Activated T-cell treated with anti-CD3 and anti-CD28 coated beads for 24 hours (primary cell): ENCODE results near the gene DKK1.
"Not testable (repeated sequence)": the region's sequence is repeated elsewhere in the genome, so short reads cannot be mapped to it uniquely, and the experiment has no call there.

Source experiments
- DNase-seq: peaks from one replicate; pipeline ENCODE4 v3.0.0-alpha.2; 2020; ENCODE audit warnings: low read depth

Gene DKK1

GRCh38 chr10:52318136-52318701, 4.1 kb downstream of the DKK1 start:
- no peak for DNase-seq

GRCh38 chr10:52318822-52319464, 4.9 kb downstream of the DKK1 start:
- no peak for DNase-seq

DNA sequence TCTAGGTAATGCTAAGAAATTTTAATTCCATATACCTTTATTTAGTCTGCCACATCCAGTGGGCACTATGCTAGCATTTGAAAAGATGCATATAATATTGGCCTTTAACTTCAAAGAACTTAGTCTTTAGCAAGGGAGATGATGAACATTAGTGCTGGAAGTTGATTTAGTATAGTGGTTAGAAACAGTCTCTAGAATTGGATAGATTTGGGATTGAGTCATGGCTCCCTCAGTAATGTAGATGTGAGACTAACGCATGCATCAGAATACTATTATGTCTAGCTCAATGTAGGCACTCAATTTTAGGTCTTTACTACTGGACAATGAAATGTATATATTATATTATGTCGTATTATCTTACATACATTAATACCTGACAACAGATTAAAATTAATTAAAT, 5.8 kb downstream of the DKK1 start:
- DNase-seq, result no peak

DNA sequence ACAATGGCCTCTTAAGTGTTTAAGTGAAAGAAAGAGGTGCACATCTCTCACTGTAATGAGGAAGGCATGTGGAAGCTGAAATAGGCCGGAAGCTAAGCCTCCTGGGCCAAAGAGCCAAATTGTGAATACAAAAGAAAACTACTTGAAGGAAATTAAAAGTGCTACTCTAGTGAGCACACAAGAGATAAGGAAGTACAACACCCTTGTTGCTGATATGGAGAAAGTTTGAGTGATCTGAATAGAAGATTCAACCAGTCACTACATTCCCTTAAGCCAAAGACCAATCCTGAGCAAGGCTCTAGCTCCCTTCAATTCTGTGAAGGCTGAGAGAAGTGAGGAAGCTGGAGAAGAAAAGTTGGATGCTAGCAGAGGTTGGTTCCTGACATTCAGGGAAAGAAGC, 8.2 kb downstream of the DKK1 start:
- DNase-seq, result no peak

- DNase-seq, result no peak
Observed at GRCh38 chr10:52322936-52323335, 8.9 kb downstream of the DKK1 start.

DNA sequence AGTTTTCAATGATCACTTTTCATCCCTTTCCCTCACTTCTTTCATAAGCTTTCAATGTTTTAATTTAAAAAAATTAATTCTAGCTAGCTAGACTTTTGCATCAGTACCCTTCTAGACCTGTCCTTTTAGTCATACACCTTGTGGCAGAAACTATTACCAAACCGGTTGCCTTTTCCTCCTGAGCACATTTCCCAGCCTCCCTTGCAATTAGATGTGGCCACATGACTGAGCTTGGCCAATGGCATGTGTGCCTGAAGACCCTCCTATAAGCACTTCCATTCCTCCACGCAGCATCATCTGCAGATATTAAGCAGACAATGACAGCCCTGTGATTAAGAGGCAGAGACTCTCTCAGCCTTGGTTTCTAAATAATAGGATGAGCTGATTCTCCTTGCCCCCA, 12.3 kb downstream of the DKK1 start:
- no peak for DNase-seq

DNA sequence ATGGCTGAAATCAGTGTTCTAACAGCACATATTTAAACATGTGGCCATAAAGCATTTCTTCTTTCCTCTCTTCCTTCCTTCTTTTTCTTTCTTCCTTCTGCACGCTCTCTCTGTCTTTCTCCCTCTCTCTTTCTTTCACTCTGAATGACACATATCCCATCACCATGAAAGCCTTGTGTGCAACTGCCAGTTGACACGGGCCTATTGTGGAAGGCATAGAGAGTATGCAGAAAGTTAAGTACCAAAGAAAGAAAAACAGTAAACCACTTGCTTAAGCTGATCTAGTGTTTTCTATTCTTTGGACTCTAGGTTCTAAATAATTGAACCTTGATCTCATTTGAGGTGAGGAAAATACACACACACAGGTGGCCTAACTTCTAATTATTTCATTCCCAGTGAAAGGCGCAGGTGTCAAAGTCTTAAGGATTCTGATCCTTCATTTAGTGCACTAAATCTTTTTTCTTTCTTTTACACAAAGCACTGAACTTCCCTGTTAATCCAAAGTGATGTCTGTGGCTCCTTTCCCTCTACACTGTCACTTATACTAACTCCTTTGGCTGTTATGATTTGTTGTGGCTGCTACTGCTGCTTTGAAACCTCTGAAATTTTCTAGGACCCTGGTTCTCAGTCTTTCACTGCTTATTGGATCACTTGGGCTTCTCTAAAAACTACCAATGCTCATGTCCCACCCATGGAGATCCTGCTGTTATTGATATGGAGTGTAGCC, 17.7 kb downstream of the DKK1 start:
- DNase-seq, result no peak

- DNase-seq, result no peak
Observed at GRCh38 chr10:52332815-52333214, 18.7 kb downstream of the DKK1 start.

DNA sequence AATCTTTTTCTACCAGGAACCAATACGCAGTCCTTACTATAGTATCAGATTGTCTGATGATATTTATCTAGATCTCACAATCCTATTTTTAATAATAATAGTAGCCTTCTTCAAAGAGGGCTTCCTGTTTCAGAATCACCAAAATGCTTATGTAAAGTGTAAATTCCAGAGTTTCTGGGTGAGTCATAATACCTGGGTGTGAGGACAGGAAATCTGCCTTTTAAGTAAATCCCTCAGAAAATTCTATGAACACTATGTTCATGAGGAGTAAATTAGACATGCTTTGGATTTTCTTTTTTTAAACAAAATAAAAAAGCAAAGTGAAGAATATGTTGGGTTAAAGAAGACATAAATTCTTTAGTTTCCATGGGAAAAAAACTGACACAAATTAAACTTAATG, 20.5 kb downstream of the DKK1 start:
- no peak for DNase-seq

- DNase-seq, result no peak
Observed at GRCh38 chr10:52335665-52336064, 21.6 kb downstream of the DKK1 start.

DNA sequence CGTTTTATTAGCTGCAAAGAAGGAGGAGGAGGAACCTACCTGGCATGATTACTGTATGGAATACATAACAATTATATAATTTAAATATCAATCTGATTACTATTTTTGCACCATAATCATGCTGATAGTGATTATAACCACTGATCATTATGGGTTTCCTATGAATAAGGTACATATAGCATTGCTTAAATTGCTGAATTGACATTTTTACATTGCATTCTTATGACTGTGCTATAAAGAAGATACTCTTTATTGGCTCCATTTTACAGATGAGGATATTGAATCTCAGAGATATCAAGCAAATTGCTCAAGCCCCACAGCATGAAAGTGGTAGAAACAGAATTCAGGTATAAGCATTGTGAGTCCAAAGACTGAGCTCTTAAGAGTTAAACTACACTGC, 23.1 kb downstream of the DKK1 start:
- DNase-seq, result no peak

- DNase-seq, result no peak
Observed at GRCh38 chr10:52343439-52343838, 29.4 kb downstream of the DKK1 start.

GRCh38 chr10:52346394-52347326, 32.6 kb downstream of the DKK1 start:
- DNase-seq, result no peak

DNA sequence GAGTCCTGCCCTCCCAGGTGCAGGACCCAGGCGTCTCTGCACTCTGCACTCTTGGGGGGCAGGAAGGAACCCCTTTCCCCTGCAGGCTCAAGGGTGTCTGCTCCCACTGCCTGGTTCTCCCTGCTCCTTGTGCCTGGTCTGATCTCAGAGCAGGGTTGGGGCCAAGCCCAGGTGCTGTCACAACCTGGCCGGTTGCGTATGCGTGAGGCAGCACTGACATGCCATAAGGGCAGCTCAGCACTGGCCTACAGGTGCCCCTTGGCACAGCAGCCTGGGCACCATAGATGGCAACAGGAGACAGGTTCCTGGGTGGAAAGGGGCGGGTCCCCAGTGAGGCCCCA, 33.2 kb downstream of the DKK1 start:
- DNase-seq, result no peak

DNA sequence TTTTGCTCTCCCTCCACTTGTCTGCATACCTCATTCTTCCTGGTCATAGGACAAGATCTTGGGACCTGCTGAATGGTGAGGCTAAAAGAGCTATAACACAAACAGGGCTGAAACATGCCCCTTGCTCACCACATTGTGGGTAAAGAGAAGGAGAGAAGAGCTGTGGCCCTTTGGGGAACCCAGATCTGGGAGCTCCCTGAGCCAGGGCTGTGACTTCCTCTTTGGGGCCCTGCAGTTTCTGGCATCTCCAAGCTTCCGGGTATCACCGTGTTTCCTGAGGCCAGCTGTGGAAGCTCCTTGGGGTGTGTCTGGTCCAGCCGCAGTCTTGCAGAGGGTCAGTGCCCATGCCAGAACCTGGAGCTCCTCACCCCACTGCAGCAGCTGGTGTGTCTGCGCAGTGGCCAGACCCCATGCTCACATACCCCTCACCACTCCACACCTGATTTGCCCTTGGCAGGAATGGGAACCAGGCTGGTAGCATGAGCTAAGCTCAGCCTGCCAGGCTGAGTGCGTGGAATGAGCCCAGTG, 34.0 kb downstream of the DKK1 start:
- DNase-seq, result no peak

GRCh38 chr10:52351914-52352330, 37.8 kb downstream of the DKK1 start:
- no peak for DNase-seq

DNA sequence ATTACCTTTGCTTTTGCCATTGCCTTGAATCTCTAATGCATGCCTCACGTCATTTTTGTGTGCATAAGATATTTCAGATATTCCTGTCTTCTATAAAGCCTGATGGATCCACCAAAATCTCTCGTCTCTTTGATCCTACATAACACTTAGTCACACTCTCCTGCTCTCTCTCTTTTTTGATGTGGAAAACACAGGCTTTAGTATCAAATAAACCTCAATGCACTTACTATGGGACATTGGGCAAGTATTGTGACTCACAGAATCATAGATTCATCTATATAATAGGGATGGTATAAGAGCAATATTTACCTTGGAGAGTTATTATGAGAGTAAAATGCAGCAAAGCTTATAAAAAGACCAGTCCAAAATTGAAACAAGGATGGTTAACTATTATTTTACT, 39.1 kb downstream of the DKK1 start:
- DNase-seq, result no peak

DNA sequence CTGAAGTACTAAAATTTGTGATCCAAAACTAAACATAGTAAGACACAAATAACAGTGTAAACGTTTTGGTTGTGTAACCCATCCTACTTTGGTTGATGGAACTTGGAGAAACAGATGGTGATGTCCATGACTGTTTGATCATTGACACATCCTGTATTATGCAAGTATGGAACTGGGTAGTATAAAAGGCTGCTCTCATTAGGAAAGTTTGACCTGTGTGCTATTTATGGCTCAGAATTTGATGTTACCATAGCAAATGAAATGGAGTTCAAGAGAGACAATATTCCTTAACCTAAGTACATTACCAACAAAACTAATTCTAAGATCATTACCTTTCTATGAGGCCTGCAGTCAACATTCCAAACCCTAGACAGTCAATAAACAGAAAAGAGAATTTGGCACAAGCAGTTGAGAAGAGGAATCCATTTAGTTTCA, 39.9 kb downstream of the DKK1 start:
- no peak for DNase-seq

- no peak for DNase-seq
Observed at GRCh38 chr10:52357971-52358370, 43.9 kb downstream of the DKK1 start.

DNA sequence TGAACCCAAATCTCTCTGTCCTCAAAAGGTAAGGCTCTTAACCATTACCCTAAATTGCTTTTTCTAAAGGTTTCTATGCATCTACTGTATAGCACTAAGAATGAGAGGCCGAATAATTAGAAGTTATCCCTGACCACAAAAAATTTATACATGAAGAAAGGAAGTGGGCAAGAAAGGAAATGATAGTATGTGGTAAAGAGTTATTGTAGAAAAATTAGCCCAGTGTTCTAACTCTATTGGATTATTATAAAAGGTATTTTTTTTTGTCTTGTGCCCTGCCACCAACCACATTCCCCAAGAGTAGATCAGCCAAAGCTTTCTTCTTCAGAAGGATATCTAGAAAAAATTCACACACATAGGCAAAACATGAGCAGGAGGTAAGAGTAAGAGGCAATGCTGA, 45.4 kb downstream of the DKK1 start:
- no peak for DNase-seq

DNA sequence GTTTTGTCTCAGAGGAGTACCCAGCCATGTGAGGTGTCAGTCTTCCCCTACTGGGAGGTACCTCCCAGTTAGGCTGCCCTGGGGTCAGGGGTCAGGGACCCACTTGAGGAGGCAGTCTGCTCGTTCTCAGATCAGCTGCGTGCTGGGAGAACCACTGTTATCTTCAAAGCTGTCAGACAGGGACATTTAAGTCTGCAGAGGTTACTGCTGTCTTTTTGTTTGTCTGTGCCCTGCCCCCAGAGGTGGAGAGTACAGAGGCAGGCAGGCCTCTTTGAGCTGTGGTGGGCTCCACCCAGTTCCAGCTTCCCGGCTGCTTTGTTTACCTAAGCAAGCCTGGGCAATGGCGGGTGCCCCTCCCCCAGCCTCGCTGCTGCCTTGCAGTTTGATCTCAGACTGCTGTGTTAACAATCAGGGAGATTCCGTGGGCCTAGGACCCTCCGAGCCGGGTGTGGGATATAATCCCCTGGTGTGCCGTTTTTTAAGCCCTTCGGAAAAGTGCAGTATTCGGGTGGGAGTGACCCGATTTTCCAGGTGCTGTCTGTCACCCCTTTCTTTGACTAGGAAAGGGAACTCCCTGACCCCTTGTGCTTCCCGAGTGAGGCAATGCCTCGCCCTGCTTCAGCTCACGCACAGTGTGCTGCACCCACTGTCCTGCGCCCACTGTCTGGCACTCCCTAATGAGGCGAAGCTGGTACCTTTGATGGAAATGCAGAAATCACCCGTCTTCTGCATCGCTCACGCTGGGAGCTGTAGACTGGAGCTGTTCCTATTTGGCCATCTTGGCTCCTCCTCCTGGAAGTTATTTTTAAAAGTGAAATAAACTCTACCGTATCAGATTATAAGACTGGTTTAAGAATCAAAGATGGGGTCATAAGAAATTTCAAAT, 51.7 kb downstream of the DKK1 start:
- DNase-seq, result not testable (repeated sequence)
